Fibroblast of the aortic adventitia (primary cell): Measurements from ENCODE around the gene CDT1. TPM values are rescaled to one million over a fixed set of nuclear protein-coding genes. Genes with fewer than 3 reads are reported as not detected.
A peak's percentile ranks its signal among the peaks of the same experiment; 100 is the strongest.

Source experiments
- DNase-seq: peaks from one replicate; pipeline ENCODE4 v3.0.0-alpha.2; 2010; ENCODE audit warnings: low read depth
- H3K4me3 ChIP-seq: 2 replicates; pipeline ENCODE4 v1.5.1; 2011; ENCODE audit warnings: low read depth, mild to moderate bottlenecking, control low read depth, low read length, moderate library complexity
- CTCF ChIP-seq: IDR thresholded peaks from 2 replicates; pipeline ENCODE4 v1.5.1; 2011; ENCODE audit warnings: mild to moderate bottlenecking, low read length, control low read depth, inconsistent platforms; ENCODE audit not compliant: insufficient read depth
- total RNA-seq: library from RNA; depleted of rRNA; stranded (reverse); fragments of >200 nt; gene quantifications from 2 replicates; pipeline ENCODE4 v1.2.3, GENCODE V29; 2012; ENCODE audit warnings: low replicate concordance

The CDT1 gene
- total RNA-seq, 1 donor: 26.8 TPM

GRCh38 chr16:88856122-88856827, 52.7 kb downstream of the CDT1 start:
- no peak for DNase-seq
- TF ChIP-seq CTCF: no peak
- peak overlapping the region; percentile 81 for H3K4me3 ChIP-seq

GRCh38 chr16:88856828-88857727, 53.5 kb downstream of the CDT1 start, which contains the start of the genes GALNS and TRAPPC2L:
TSS of gene GALNS (minus strand) at chr16:88856947. CDS start at chr16:88856877, 70 bp downstream.
TSS of gene TRAPPC2L (plus strand) at chr16:88857127. CDS start at chr16:88857151, 24 bp downstream.
- no peak for TF ChIP-seq CTCF
- peak within 1 kb of the TSS; percentile 98 for H3K4me3 ChIP-seq
- peak; percentile 93 for DNase-seq

GRCh38 chr16:88857728-88858339, 54.2 kb downstream of the CDT1 start:
- peak overlapping the region; percentile 98 for H3K4me3 ChIP-seq
- peak; percentile 89 for TF ChIP-seq CTCF
- DNase-seq: peak; percentile 75

Other genes with a start within 250 kb of the CDT1 start
- 13.3 and 23.8 TPM in 2 replicates for gene ZC3H18, start 233.4 kb upstream of the CDT1 start, total RNA-seq
- not detected in 2 replicates for gene IL17C, start 165.2 kb upstream of the CDT1 start, total RNA-seq
- 41.5 and 98.0 TPM in 2 replicates for gene CYBA, start 152.7 kb upstream of the CDT1 start, total RNA-seq
- 24.4 and 97.4 TPM in 2 replicates for gene MVD, start 140.7 kb upstream of the CDT1 start, total RNA-seq
- gene SNAI3, start 117.3 kb upstream of the CDT1 start, total RNA-seq: not detected in 2 replicates
- 10.2 and 14.1 TPM in 2 replicates for gene RNF166, start 97.4 kb upstream of the CDT1 start, total RNA-seq
- 4.3 and 15.2 TPM in 2 replicates for gene CTU2, start 97.3 kb upstream of the CDT1 start, total RNA-seq
- 143 and 150 TPM in 2 replicates for gene PIEZO1, start 18.6 kb upstream of the CDT1 start, total RNA-seq
- gene APRT, start 8.1 kb downstream of the CDT1 start, total RNA-seq: 54.0 and 73.8 TPM in 2 replicates
- gene GALNS, start 53.2 kb downstream of the CDT1 start, total RNA-seq: 11.6 and 22.5 TPM in 2 replicates
- gene TRAPPC2L, start 53.3 kb downstream of the CDT1 start, total RNA-seq: 30.6 and 57.2 TPM in 2 replicates
- not detected in 2 replicates for gene PABPN1L, start 62.9 kb downstream of the CDT1 start, total RNA-seq
- gene CBFA2T3, start 173.4 kb downstream of the CDT1 start, total RNA-seq: not detected in 2 replicates